NCI-H1417 treated with DMSO at 0.1 percent for 48 hours (cell line): ENCODE measurements around the gene ATP6V0D1.
"Not testable (repeated sequence)": the region's sequence is repeated elsewhere in the genome, so short reads cannot be mapped to it uniquely, and the experiment has no call there.

Experiments
- DNase-seq: peaks from one replicate; lab custom pipeline; 2025; lab: John Stamatoyannopoulos, UW

Gene ATP6V0D1

DNA sequence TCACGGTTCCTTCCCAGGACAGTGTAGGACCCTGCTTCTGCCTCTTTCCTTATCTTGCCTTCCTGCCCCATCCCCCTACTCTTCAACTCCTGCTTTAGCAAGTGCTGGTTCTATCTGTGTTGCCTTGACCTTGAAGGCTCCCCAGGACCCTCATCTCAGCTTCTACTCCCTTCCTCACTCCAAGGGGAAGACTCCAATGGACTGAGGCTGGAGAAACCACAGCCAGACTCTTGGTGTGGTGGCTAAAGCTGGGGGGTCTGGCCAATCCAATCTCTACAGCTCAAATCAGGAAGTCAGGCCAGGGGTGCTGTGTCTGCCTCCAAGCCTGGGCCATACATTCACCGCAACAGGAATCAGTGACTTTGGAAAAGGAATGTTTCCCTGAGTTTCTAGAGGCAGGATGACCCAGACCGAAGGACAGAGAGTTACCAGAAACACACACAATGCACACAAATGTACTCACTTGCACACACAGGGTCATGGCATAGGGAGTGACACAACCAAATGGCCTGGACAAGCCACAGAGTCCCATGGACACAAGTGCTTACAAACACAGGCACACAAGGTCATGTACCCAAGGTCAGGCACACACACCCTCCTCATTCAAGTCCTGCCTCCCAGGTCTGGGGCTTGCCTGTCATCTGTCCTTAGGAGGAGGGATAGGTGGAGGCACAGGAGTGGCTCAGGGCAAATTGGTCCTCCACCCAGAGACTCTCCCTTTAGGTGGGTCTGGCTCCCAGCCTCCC, 51.7 kb downstream of the ATP6V0D1 start:
- DNase-seq = no peak

DNA sequence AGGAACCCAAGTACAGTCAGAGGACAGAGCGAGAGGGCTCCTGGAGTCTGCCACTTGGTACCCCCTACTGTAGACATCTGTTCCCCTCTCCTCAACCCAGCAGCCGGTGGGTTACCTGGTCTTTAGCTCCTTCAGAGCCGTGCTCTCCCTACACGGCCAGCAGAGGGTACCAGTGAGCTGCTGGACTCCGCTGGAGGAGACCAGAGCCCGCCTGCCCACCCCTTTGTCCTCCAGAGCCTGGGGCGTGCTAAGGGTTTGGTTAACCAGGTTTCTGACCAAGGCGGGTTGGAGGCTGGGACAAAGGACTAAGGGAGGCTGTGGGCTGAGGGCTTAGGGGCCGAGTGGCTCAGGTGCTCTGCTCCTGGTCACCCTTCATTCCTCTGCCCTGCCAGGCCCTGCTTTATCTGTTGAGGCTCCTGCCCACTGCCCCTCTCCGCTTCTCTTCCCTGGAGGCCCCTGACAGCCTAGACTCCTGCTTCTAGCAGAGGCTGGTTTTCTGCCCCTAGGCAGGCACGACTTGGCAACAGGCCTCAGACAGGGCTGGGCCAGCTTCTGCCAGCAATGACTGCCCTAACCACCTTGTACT, 52.7 kb downstream of the ATP6V0D1 start:
- DNase-seq = no peak

DNA sequence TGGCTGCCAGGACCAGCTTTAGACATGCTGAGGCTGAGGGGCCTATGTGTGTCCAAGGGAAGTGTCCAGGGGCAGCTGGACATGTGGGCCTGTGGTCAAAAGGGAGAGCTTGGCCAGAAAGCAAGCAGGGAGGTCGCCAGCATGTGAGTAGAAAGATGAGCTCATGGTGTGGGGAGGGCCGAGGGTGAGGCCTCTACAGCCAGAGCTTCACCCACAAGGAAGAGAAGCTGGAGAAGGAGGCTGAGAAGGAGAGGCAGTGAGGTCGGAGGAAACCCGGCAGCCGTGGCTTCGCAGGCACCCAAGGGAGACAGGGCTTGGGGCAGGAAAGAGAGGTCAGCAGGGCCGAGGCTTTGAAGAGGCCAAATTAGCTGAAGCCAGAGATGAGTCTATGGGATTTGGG, 54.0 kb downstream of the ATP6V0D1 start:
- DNase-seq = no peak

DNA sequence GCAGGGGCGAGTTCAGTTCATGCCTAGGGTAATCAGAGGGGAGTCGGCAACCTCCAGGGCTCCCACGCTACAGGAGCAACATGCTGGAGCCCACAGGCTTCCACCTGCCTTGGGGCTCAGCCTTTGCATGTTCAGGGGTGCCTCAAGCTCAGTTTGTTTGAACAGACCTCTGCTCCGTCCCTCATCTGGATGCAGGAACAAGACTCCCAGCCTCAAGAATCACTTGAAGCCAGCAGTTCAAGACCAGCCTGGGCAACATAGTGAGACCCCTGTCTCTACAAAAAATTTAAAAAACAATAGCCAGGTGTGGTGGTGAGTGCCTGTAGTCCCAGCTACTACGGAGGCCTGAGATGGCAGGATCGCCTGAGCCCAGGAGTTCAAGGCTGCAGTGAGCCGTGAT, 54.9 kb downstream of the ATP6V0D1 start:
- no peak for DNase-seq

DNA sequence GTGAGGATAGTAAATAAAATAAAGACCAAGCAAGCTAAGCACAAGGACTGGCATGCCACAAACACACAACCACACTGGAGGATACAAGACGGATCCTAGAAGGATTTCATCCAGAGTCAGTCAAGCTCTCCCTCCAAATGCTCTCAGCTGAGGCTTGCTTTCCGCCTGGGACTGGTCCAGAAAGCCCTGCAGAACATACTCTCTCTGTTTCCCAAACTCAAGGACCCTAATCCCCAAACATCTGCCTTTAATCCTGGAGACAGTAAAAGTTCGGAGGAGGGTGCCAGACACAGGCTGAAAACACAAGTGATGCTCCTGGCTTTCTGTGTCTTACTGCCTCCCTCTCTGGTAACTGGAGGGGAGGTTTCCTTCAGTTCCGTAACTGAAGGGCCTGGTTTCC, 55.4 kb downstream of the ATP6V0D1 start:
- DNase-seq = no peak

DNA sequence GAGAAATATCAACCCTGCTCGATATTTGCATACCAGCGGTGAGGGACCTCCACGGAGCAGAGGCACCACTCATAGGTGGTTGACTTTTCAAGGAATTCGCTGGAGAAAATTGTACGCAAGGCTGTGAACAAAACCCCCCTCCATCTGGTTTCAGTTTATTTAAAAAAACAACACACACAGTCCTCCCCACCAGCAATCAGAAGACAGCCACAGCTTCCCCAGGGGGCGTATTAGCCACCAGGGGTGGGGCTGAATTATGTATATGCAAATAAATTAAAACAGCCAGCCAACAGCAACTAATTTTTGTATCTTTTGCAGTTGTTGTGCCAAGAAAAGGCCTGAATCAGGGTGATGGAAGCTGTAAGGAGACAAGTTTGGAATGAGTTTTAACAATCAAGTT, 55.9 kb downstream of the ATP6V0D1 start:
- no peak for DNase-seq

DNA sequence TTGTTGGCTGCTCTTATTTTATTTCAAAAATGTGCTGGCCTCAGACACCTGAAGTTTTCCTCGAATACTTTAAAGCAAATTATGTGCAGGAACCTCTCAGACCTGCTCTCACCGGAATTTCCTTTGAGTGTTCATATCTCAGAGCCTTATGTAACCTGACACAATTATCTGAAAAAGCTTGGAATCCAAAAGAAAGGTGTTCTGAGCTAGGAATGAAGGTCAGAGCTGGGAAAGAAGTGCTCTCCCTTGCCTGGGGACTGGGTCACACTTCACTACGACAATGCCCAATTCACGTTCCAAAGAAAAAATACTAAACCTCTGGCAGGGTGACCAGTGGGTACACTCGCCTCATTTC, 56.7 kb downstream of the ATP6V0D1 start:
- no peak for DNase-seq

DNA sequence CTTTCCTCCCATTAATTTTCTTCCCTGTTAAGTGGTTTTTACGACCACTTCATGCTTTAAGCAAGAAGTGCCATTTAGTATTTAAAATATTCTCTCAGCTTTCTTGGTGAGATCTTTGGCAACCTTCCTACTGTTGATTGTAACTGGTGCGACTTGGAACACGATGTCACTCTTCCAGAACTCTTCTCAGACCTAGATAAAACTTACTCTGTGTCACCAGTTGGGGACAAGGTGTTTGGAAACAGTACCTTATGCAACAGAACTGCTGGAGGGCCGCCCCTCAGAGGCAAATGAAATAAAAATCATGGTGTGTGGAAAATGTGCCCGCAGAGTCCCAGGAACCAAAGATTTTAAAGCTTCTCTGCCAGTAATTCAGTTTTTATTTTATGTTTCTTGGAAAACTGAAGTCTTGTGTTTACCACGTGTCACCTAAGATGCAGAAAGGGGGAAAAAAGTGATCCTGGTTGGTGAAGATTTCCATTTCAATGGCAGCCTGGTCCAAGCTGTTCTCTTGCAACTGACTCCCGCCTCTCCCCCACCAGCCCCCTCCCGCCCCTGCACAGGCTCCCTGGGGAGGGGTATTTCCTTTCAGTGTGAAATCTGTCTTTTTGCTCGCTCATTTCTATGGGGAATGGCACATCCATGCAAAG, 57.2 kb downstream of the ATP6V0D1 start:
- no peak for DNase-seq

DNA sequence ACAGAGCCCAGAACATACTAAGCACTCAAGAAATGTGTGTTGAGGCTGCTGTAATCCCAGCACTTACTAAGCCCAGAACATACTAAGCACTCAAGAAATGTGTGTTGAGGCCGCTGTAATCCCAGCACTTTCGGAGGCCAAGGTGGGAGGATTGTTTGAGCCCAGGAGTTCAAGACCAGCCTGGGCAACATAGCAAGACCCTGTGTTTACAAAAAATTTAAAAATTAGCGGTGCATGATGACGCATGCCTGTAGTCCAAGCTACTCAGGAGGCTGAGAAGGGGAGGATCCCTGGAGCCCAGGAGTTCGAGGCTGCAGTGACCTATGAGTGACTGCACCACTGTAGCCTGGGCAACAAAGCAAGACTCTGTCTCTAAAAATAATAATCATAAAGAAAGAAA, 57.9 kb downstream of the ATP6V0D1 start:
- no peak for DNase-seq

DNA sequence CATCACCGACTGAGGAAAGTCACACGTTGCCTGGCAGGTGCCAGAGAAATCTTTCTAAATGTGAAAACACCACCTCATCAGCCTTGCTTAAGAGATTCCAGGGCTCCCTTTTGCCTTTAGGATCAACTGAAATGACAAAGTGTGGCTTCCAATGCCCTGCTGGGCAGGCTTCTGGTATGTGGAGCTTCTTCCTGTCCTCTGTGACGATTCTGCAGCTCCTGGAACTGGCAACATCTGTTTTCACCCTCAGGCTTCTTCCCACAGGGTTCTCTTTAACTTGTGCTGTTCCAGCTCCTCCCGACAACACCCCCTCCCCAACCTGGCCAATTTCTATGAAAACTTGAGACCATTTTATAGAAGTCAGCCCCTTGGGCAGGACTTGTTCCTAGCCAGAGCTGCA, 59.9 kb downstream of the ATP6V0D1 start:
- DNase-seq = no peak

DNA sequence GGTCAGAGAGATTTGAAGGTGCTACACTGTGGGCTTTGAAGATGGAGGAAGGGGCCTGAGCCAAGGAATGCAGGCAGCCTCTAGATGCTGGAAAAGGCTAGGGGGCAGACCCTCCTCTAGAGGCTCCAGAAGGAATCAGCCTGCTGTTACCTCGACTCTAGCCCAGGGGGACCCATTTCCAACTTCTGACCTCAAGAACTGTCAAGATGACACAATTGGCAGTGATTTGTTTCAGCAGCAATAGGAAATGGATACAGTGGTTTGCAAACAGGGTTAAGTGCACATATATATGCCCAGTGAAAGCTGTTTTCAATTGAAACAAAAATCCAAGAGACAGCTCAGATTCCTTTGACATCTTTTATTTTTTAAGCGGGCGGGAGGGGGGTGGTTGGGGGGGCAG, 61.0 kb downstream of the ATP6V0D1 start:
- DNase-seq = no peak

DNA sequence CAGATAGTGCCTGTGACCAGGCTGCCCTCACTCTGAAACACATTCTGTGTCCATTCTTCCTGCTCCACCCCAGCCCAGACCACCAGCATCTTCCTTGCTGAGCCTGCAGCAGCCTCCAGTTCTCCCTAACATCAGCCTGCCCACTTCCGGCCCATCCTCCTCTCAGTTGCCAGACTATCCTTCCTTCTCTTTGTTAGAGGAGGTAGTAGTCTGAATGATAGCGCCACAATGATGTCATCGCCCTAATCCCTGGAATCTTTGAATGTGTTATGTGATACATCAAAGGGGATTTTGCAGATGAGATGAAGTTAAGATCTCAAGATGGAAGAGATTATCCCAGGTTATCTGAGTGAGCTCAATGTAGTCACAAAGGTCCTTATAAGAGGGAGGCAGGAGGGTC, 61.5 kb downstream of the ATP6V0D1 start:
- DNase-seq = no peak

DNA sequence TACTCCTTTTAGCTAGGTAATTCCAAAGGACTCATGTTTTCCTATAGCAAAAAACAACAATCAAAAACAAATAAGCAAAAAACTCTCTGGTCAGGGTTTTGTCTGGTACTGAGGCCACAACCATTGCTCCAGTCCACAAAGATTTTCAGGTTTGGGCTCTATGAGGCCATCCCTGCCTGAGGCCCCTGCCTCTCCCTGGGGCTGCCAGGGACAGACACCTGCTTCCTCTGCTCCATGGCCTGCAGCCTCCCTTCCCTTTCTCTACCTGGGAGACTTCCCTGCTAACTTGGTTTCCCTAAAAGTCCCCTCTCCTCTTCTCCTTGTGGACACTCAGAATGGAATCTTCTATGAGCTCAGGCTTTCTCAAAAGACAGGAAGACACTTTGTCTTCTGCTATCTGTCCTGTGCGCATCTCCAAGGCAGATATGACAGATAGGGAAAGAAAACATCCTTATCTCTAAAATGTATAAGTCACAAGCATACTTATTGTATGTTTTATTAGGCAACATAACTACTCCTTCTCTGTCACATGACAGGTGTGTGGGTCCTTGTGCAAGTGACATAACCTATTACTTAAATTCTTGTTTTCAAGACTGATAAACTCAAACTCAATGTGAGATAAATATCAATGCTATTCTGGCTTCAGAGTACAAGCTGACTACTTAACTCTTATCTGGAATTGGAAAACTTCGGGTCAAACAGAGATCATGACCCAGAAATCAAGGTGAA, 63.5 kb downstream of the ATP6V0D1 start:
- no peak for DNase-seq

DNA sequence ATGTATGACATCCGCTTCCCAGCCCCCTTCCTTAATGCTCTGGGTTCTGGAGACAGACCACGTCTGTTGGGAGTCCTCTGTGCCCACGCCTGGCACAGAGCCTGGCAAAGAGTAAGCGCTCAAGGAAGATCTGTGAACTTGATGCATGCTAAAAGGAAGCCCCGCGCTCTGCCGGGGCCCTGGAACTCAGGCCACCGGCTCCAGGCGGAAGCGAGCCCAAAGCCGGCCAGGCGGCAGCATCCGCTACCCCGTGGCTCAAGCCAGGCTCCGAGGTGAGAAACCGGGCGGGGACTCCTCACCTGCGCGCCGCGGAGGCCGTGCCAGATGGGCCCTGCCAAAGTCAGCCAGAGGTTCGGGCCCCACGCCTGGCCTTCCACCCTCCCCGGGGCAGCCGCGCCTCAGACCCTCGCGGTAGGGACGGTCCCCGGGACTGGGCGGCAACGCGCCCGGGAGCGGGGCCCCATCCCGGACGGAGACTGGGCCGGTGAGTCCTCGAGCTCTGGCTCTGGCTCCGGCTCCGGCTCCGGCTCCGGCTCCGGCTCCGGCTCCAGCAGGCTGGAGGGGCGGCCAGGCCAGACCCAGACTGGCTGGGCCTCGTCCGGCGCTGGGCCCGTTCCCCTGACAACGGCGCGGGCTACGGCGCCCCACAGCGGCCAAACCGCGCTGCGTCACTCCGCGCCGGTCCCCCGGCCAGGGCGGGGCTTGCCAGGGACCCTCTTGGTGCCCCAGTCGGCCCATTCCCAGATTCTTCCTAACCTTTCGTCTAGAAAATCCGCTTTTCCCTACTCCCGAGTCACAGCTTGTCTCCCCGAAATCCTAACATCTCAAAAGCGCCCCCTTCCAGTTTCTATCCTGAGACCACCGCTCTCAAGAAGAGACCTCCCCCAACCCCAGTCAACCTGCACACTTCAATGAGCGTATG, 64.8 kb downstream of the ATP6V0D1 start, which contains the start of gene ZDHHC1:
TSS of gene ZDHHC1 (minus strand) at position 606 of the 922 bp plus-strand sequence. CDS start 8,702 bp downstream, outside the sequence.
- DNase-seq = no peak

DNA sequence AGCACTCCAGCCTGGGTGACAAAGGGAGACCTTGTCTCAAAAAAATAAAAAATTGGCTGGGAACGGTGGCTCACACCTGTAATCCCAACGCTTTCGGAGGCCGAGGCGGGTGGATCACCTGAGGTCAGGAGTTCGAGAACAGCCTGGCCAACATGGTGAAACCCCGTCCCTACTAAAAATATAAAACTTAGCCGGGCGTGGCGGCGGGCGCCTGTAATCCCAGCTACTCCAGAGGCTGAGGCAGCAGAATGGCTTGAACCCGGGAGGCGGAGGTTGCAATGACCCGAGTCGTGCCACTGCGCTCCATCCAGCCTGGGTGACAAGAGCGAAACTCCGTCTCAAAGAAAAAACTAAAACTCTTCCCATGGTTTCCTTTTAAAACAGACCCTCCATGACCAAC, 65.5 kb downstream of the ATP6V0D1 start:
- not testable (repeated sequence) for DNase-seq

DNA sequence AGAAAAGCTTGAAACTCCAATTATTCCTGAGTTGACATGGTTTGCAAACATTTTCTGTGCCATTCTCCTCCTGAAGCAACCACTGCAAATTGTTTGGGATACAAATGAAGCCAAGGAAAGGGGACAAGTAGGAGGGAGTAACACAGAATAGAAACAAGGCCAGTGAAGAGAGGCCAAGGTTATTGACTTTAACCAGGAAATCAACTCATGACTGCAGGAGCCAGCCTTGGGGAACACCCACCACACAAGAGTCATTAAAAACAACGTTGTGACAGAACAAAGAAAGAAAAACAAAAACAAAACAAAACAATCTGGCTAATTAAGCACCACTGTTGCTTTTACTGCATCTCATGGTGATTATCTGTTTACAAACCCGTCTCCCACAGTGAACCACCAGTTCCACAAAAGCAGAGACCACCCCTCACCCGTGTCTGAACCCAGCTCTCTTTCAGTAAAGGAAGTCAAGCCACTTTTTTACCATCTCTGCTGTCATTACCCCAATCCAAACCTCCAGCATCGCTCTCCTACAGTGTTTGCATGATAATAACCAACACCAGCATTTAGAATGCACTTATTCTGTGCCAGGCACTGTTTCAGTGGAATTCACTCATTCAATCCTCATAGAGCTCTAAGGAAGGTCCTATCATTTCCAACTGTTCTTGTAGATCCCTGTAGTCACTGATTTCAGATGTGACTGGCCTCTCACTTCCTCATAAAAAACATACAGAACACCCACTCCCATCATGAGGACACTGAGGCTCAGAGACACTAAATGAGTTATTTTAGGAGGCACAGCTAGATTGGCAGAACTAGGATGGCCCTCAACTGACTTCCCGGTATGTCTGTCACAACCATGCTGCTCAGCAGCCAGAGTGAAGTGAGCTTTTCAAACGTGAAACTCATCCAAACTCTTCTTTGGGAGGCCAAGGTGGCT, 66.7 kb downstream of the ATP6V0D1 start:
- no peak for DNase-seq

DNA sequence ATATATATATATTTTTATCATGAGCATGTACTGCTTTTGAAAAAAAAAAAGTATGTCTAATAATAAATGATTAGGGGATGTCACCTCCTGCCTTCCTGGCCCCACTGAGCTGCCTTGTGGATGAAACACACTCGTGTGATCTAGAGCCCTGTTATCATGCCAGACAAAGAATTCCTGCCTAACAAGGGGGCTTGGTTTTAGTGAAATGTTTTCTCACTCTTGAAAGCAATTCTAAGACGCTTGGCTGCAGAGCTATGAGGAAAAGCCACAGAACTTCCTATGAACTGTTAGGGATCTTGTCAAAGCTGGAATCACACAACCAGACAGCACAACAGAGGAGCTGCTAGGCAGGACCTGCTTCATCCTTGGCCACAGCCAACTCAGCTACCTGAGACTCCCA, 68.7 kb downstream of the ATP6V0D1 start:
- DNase-seq = no peak

DNA sequence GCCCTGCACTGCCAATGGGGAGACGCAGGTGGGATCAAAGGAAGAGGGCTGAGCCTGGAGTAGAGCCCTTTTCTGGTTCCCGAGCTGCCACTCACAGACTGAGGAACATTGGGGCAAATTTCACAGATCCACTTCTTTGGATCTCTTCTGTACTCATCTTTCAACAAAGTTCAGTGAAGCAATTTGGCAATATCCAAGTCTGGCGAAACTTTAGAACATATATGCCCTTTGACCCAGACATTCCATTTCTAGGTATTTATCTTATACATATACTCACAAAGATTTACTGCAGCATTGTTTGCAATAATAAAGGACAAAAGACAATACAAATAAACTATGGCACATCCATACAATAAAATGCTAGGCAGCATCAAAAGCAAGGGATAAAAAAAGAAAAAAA, 69.6 kb downstream of the ATP6V0D1 start:
- no peak for DNase-seq

DNA sequence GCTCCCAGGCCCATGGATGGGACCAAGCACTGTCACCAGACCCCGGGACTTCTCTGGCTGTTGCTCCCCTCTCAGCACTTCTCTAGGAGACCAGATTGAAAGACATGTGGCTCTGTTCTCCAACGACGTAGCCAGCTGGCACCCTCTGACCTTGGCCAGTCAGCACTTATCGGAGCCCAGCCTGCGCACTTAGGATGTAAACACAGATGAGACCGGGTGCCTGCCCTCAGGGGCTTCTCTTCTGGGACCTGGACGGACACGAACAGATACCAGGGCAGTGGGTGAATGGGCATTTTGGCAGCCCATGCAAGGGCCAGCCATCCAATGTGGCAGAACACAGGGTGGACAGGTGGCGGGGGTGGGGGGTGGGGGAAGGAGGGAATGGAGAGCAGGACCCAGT, 71.3 kb downstream of the ATP6V0D1 start:
- DNase-seq = no peak

DNA sequence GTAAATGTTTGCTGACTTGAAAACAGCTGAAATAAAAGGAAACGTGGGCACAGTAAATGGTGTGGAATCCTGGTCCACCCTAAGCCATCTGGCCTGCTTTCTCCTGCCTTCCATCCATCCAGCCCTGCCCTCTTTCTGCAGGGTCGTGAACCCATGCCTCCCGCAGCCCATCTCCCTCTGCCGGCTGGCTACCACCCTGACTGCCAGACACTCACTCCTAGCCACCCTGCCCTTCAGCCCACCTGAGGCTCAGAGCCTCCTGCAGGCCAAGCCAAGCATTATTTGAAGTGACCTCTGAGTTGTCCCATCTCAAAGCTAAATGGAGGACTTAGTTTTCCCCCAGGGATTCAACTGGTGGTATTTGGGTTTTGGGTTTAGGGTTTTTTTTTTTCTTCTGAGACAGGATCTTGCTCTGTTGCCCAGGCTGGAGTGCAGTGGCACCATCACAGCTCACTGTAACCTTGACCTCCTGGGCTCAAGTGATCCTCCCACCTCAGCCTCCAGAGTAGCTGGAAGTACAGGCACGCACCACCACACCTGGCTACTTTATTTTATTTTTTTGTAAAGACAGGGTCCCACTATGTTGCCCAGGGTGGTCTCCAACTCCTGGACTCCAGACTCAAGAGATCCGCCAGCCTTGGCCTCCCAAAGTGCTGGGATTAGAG, 73.0 kb downstream of the ATP6V0D1 start:
- no peak for DNase-seq
